H1 (cell line): ENCODE data around the gene KCP. TPM values are rescaled to one million over a fixed set of nuclear protein-coding genes. Genes with fewer than 3 reads are reported as not detected.

Experiments
- CTCF ChIA-PET: fragments of 300-600 bp; sonication (Branson Sonifier 250); formaldehyde crosslinking; loops from one replicate; lab custom pipeline; 2021; ENCODE audit not compliant: partially characterized antibody; lab: Charles Lee
- POLR2A ChIA-PET: fragments of 300-600 bp; sonication (Branson Sonifier 250); formaldehyde crosslinking; loops from one replicate; lab custom pipeline; 2021; ENCODE audit warnings: inconsistent platforms; ENCODE audit not compliant: partially characterized antibody; lab: Charles Lee
- DNase-seq, 2 experiments: peaks; one replicate each; pipeline versions ENCODE4 v3.0.0 to v3.0.0-alpha.2; 2010 to 2022; ENCODE audit warnings: low spot score in 2 of 2, low read depth in 1 of 2, mixed read lengths in 1 of 2
- FAIRE-seq: peaks from 2 replicates; lab custom pipeline; 2011; peaks lifted over from hg19 to GRCh38; lab: Jason Lieb, UNC
- H2AFZ ChIP-seq: 2 replicates; pipeline ENCODE4 v1.8.1; 2012; ENCODE audit warnings: low read length, inconsistent platforms
- H2AK5ac ChIP-seq: 2 replicates; pipeline ENCODE4 v1.6.1; 2013; ENCODE audit warnings: low read depth, low read length
- H2BK120ac ChIP-seq: replicated peaks from 2 replicates; pipeline ENCODE3; 2013; ENCODE audit warnings: low read depth, low read length, inconsistent platforms
- H2BK12ac ChIP-seq: 2 replicates; pipeline ENCODE4 v1.6.1; 2013; ENCODE audit warnings: low read depth, low read length
- H2BK15ac ChIP-seq: 2 replicates; pipeline ENCODE4 v1.6.1; 2013; ENCODE audit warnings: low read length
- H2BK20ac ChIP-seq: 2 replicates; pipeline ENCODE4 v1.6.1; 2013; ENCODE audit warnings: low read length
- H2BK5ac ChIP-seq: 2 replicates; pipeline ENCODE4 v1.6.1; 2013; ENCODE audit warnings: low read depth, low read length
- H3K14ac ChIP-seq: 2 replicates; pipeline ENCODE4 v1.6.1; 2013; ENCODE audit warnings: inconsistent platforms; ENCODE audit not compliant: insufficient read length
- H3K18ac ChIP-seq: 2 replicates; pipeline ENCODE4 v1.6.1; 2013; ENCODE audit warnings: low read length; ENCODE audit errors: extremely low read depth
- H3K23ac ChIP-seq: 2 replicates; pipeline ENCODE4 v1.6.1; 2013; ENCODE audit warnings: inconsistent platforms; ENCODE audit not compliant: insufficient read length
- H3K23me2 ChIP-seq: 2 replicates; pipeline ENCODE4 v1.6.1; 2013; ENCODE audit warnings: low read depth, low read length
- H3K27ac ChIP-seq: 2 replicates; pipeline ENCODE4 v1.6.1; 2011; ENCODE audit warnings: low read depth, low read length, inconsistent platforms
- H3K27me3 ChIP-seq, 4 experiments: replicated peaks in 1 of 4; 1 replicate in 1 of 4; 2 replicates in 3 of 4; pipeline versions ENCODE4 v1.6.1 to v1.8.1; 2011 to 2013; ENCODE audit warnings: low read length in 3 of 4, mild to moderate bottlenecking in 3 of 4, inconsistent platforms in 2 of 4, mixed read lengths in 2 of 4, moderate library complexity in 1 of 4; ENCODE audit not compliant: control insufficient read depth in 3 of 4, insufficient read depth in 3 of 4; ENCODE audit errors: extremely low read depth in 1 of 4
- H3K36me3 ChIP-seq, 4 experiments: 2 replicates each; pipeline versions ENCODE4 v1.6.1 to v1.8.1; 2011 to 2013; ENCODE audit warnings: mild to moderate bottlenecking in 4 of 4, low read length in 3 of 4, moderate library complexity in 2 of 4, control low read depth in 1 of 4, inconsistent platforms in 1 of 4; ENCODE audit not compliant: insufficient read depth in 4 of 4, control insufficient read depth in 2 of 4
- H3K4ac ChIP-seq: replicated peaks from 2 replicates; pipeline ENCODE3; 2013; ENCODE audit warnings: low read length, low read depth, mixed read lengths, inconsistent platforms; ENCODE audit not compliant: insufficient read length
- H3K4me1 ChIP-seq, 4 experiments: replicated peaks in 1 of 4; 1 replicate in 1 of 4; 2 replicates in 3 of 4; pipeline versions ENCODE4 v1.6.1 to v1.8.1; 2011 to 2013; ENCODE audit warnings: low read length in 3 of 4, inconsistent platforms in 2 of 4, mixed read lengths in 1 of 4; ENCODE audit not compliant: insufficient read depth in 4 of 4, control insufficient read depth in 3 of 4
- H3K4me2 ChIP-seq, 2 experiments: 2 replicates each; pipeline versions ENCODE4 v1.6.1 to v1.8.1; 2011 to 2013; ENCODE audit warnings: low read depth in 2 of 2, low read length in 2 of 2, control low read depth in 1 of 2, inconsistent platforms in 1 of 2, mild to moderate bottlenecking in 1 of 2; ENCODE audit not compliant: insufficient read depth in 1 of 2
- H3K4me3 ChIP-seq, 4 experiments: fragments of 200-600, 300-600 bp in 1 of 4; sonication (generic), shearing (Covaris generic), sonication (Bioruptor Twin) in 1 of 4; 2 replicates each; pipeline versions ENCODE4 v1.5.1 to v1.8.1; 2011 to 2016; ENCODE audit warnings: low read length in 4 of 4, low read depth in 3 of 4, control low read depth in 2 of 4, inconsistent platforms in 2 of 4, mild to moderate bottlenecking in 2 of 4, mixed read lengths in 1 of 4, moderate library complexity in 1 of 4; ENCODE audit not compliant: insufficient read depth in 2 of 4; ENCODE audit errors: extremely low read depth in 1 of 4
- H3K56ac ChIP-seq: replicated peaks from 2 replicates; pipeline ENCODE3; 2013; ENCODE audit warnings: low read depth, mild to moderate bottlenecking, mixed read lengths, low read length, inconsistent platforms; ENCODE audit not compliant: insufficient read length
- H3K79me1 ChIP-seq: 2 replicates; pipeline ENCODE4 v1.6.1; 2013; ENCODE audit warnings: low read depth, low read length, control low read depth
- H3K79me2 ChIP-seq, 2 experiments: 2 replicates each; pipeline versions ENCODE4 v1.6.1 to v1.8.1; 2012 to 2013; ENCODE audit warnings: low read length in 2 of 2, mild to moderate bottlenecking in 2 of 2, inconsistent platforms in 1 of 2; ENCODE audit not compliant: insufficient read depth in 2 of 2, control insufficient read depth in 1 of 2
- H3K9ac ChIP-seq, 4 experiments: replicated peaks in 1 of 4; 1 replicate in 1 of 4; 2 replicates in 3 of 4; pipeline versions ENCODE4 v1.6.1 to v1.8.1; 2011 to 2013; ENCODE audit warnings: low read depth in 3 of 4, low read length in 3 of 4, control low read depth in 2 of 4, mild to moderate bottlenecking in 2 of 4, moderate library complexity in 2 of 4, inconsistent platforms in 1 of 4; ENCODE audit errors: extremely low read depth in 1 of 4
- H3K9me3 ChIP-seq, 2 experiments: 2 replicates each; pipeline versions ENCODE4 v1.6.1 to v1.8.1; 2012 to 2013; ENCODE audit warnings: mild to moderate bottlenecking in 2 of 2, moderate library complexity in 2 of 2, control low read depth in 1 of 2, inconsistent platforms in 1 of 2, low read depth in 1 of 2, low read length in 1 of 2, mixed read lengths in 1 of 2; ENCODE audit not compliant: insufficient read depth in 2 of 2
- H4K20me1 ChIP-seq, 2 experiments: replicated peaks in 1 of 2; 2 replicates each; pipeline versions ENCODE3 to v1.8.1; 2011 to 2013; ENCODE audit warnings: inconsistent platforms in 2 of 2, low read length in 2 of 2, mild to moderate bottlenecking in 1 of 2; ENCODE audit not compliant: insufficient read depth in 2 of 2, control insufficient read depth in 1 of 2
- H4K5ac ChIP-seq: 2 replicates; pipeline ENCODE4 v1.6.1; 2013; ENCODE audit warnings: low read length, low read depth, mixed read lengths, inconsistent platforms; ENCODE audit not compliant: insufficient read length
- H4K8ac ChIP-seq: 2 replicates; pipeline ENCODE4 v1.8.0; 2013; ENCODE audit warnings: mild to moderate bottlenecking, moderate library complexity, low read length, inconsistent platforms; ENCODE audit not compliant: insufficient read depth; ENCODE audit errors: extremely low read depth
- H4K91ac ChIP-seq: replicated peaks from 2 replicates; pipeline ENCODE3; 2013; ENCODE audit warnings: low read length, mixed read lengths, inconsistent platforms; ENCODE audit not compliant: insufficient read length
- KDM1A ChIP-seq: fragments of 200-600, 300-600 bp; sonication (generic); IDR thresholded peaks from 2 replicates; pipeline ENCODE4 v1.7.1; 2016; ENCODE audit warnings: mild to moderate bottlenecking, low read length, borderline replicate concordance
- RXRA ChIP-seq: IDR thresholded peaks from 2 replicates; pipeline ENCODE4 v1.6.1; 2011; ENCODE audit warnings: low read depth, mild to moderate bottlenecking, low read length, moderate library complexity; ENCODE audit not compliant: insufficient read depth
- polyA plus RNA-seq, 7 experiments: library from polyadenylated mRNA; depleted of rRNA in 3 of 7; stranded (reverse) in 5 of 7; unstranded in 2 of 7; fragments of >200 nt in 5 of 7; fragments of 200-250 nt in 2 of 7; gene quantifications; 1 replicate in 5 of 7; 2 replicates in 1 of 7; 4 replicates in 1 of 7; pipeline versions ENCODE4 v1.2.1 to v1.2.3, GENCODE V29; 2011 to 2013; ENCODE audit warnings: missing spikeins in 2 of 7, mixed read lengths in 2 of 7
- total RNA-seq: library from RNA; stranded (reverse); fragmentation: NEBNext Ultra II Directional; extraction: Animal tissue kit (Norgen Biotek cat#: 25700); gene quantifications from 2 replicates; pipeline ENCODE4 v1.2.1, GENCODE V29; 2021

KCP gene
- total and polyA plus RNA-seq, 2 of the 8 experiments (the other 6 are each of a cell fraction or from before 2014, with no cell fraction given), result 1.3 to 2.0 TPM

DNA sequence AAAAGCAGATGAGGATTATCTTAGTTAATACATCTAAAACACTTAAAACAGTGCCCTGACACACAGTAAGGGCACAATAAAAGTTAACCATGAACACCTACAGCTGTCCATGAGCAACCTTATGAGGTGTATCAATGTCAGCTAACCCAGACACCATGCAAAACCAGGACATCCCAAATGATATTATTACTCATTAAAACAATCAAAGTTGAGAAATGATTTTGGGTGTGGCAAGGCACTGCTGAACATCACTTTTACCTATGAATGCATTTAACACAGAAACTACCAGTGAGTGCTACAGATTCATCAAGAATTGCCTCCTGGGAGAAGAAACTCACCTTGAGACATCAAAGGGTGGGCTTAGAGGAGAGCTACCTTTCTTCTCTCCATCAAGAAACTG, 45.5 kb upstream of the KCP start:
- Histone ChIP-seq H4K5ac (no peak overlapping the region), H3K23ac (no peak overlapping the region), H3K14ac (no peak overlapping the region), H2AK5ac (no peak overlapping the region), H3K79me1 (no peaks in the 10 kb centered on the region; the same call in 1 of the 2 replicates), H3K23me2 (no peaks in the 10 kb centered on the region; the same call in 1 of the 2 replicates), H3K27me3 (no peaks in the 10 kb centered on the region), H3K36me3 (peaks cover 4 to 68% (median 25%) of the 10 kb centered on the region in 4 experiments; a peak in 7 of 8 replicates), H3K4ac (no peak overlapping the region), H3K9me3 (no peaks in the 10 kb centered on the region), H3K4me3 (no peak overlapping the region), H2BK12ac (no peak overlapping the region), H3K9ac (no peak overlapping the region), H3K4me2 (no peak overlapping the region), H2BK120ac (no peak overlapping the region), H4K91ac (no peak overlapping the region), H2BK15ac (no peak overlapping the region), H3K27ac (no peak overlapping the region), H2BK5ac (no peak overlapping the region), H3K56ac (no peak overlapping the region), H3K79me2 (no peaks in the 10 kb centered on the region), H2AFZ (no peak overlapping the region), H4K20me1 (peaks cover 0 to 1% of the 10 kb centered on the region in 2 experiments), H3K4me1 (peaks cover 0 to 2% (median 0%) of the 10 kb centered on the region in 4 experiments; a peak in 1 of 7 replicates), H3K18ac (no peak overlapping the region), H4K8ac (no peak overlapping the region), H2BK20ac (no peak overlapping the region)
- FAIRE-seq (no peak), DNase-seq (no peak)
- ChIA-PET CTCF (interaction anchor here (0.7 to 6.8 kb wide), 15 partner anchors 10 to 208 kb away, joined by 3 to 44 read pairs (median 4); partner anchors contain the start of gene KCP), POLR2A (interaction anchor here (1.0 to 2.0 kb wide), 4 partner anchors 9 to 136 kb away, joined by 3 to 5 read pairs (median 4); partner anchors contain the start of gene KCP)
- TF ChIP-seq RXRA (no peak), KDM1A (no peak)
